GM06990 (cell line): ENCODE results near the gene RGSL1.

Experiments used
- DNase-seq: peaks from one replicate; pipeline ENCODE4 v3.0.0-alpha.2; 2011; ENCODE audit not compliant: insufficient read length; ENCODE audit errors: extremely low read depth
- H3K27me3 ChIP-seq: replicated peaks from 2 replicates; pipeline ENCODE4 v1.6.0; 2011; ENCODE audit warnings: low read length; ENCODE audit not compliant: control insufficient read depth, insufficient read depth
- H3K36me3 ChIP-seq: 2 replicates; pipeline ENCODE4 v1.5.1; 2011; ENCODE audit warnings: low read length; ENCODE audit not compliant: control insufficient read depth, insufficient read depth
- H3K4me3 ChIP-seq: replicated peaks from 2 replicates; pipeline ENCODE4 v1.5.1; 2011; ENCODE audit warnings: low read depth, mild to moderate bottlenecking, control low read depth, low read length
- CTCF ChIP-seq: IDR thresholded peaks from 2 replicates; pipeline ENCODE4 v1.5.1; 2011; ENCODE audit warnings: low read length, control low read depth, mild to moderate bottlenecking, inconsistent platforms; ENCODE audit not compliant: insufficient read depth, poor library complexity, severe bottlenecking

The RGSL1 gene

GRCh38 chr1:182426442-182427430 lies 23.2 kb upstream of the RGSL1 start:
- no peak for TF ChIP-seq CTCF

DNA sequence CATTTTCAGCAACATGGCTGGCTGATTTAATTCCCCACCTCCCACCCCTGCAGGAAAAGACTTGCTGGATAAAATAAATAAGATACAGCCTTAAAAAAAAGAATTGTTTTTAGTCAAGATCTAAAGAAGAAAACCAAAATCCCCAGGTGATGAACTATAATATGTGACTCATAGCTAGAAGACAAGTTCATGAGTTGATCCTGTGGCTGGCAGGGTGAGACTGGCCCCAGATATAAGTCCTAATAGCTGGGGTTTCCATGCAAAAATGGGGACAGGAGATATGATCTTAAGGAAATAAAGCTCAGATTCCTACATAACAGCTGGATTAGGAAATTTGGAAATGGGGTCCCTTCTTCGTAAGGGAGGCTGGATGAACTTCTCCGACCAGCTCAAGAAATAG lies 21.9 kb upstream of the RGSL1 start:
- Histone ChIP-seq H3K27me3 (no peaks in the 10 kb centered on the region), H3K36me3 (no peaks in the 10 kb centered on the region), H3K4me3 (no peak overlapping the region)
- DNase-seq: no peak
- TF ChIP-seq CTCF: no peak

More at GRCh38 chr1:182426442-182427430, 23.2 kb upstream of the RGSL1 start:
- H3K36me3 ChIP-seq: no peaks in the 10 kb centered on the region
- H3K27me3 ChIP-seq: no peaks in the 10 kb centered on the region
- DNase-seq: peak; percentile 78
- H3K4me3 ChIP-seq: no peak overlapping the region; the same call in 1 of the 2 replicates

- H3K36me3 ChIP-seq: no peaks in the 10 kb centered on the region
- peak; percentile 46 for DNase-seq
- H3K4me3 ChIP-seq: no peak overlapping the region
- TF ChIP-seq CTCF: no peak
- no peaks in the 10 kb centered on the region for H3K27me3 ChIP-seq
These were observed 19.5 kb upstream of the RGSL1 start for GRCh38 chr1:182430263-182431068.

DNA sequence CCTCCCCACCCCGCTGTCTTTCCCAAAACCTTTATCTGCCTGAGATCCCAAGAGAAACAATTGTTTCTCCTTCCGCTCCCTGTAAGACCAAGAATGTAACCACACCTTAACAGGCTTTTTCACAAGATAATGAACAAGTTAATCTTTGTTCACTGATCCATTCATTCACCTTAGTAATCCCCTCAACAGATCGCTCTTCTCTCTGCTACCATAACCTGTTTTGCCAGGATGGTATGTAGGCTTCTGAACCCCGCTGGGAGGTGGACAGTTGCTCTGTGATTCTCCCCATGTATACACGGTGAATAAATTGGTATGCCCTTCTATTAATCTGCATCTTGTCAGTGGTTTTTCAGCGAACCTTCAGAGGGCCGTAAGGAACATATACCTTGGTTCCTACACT lies 18.7 kb upstream of the RGSL1 start:
- Histone ChIP-seq H3K27me3 (no peaks in the 10 kb centered on the region), H3K36me3 (no peaks in the 10 kb centered on the region), H3K4me3 (no peak overlapping the region)
- DNase-seq: no peak
- no peak for TF ChIP-seq CTCF

- TF ChIP-seq CTCF: no peak
- no peaks in the 10 kb centered on the region for H3K27me3 ChIP-seq
- DNase-seq: no peak
- H3K36me3 ChIP-seq: no peaks in the 10 kb centered on the region
- H3K4me3 ChIP-seq: no peak overlapping the region
These were observed 16.4 kb upstream of the RGSL1 start for GRCh38 chr1:182433580-182433979.
